Measurements from ENCODE around the gene MAEL. TPM values are rescaled to one million over a fixed set of nuclear protein-coding genes. Genes with fewer than 3 reads are reported as not detected.

Gene MAEL
- total and polyA plus RNA-seq, 12 donors = 0.75 to 8.5 (median 3.5) TPM

DNA sequence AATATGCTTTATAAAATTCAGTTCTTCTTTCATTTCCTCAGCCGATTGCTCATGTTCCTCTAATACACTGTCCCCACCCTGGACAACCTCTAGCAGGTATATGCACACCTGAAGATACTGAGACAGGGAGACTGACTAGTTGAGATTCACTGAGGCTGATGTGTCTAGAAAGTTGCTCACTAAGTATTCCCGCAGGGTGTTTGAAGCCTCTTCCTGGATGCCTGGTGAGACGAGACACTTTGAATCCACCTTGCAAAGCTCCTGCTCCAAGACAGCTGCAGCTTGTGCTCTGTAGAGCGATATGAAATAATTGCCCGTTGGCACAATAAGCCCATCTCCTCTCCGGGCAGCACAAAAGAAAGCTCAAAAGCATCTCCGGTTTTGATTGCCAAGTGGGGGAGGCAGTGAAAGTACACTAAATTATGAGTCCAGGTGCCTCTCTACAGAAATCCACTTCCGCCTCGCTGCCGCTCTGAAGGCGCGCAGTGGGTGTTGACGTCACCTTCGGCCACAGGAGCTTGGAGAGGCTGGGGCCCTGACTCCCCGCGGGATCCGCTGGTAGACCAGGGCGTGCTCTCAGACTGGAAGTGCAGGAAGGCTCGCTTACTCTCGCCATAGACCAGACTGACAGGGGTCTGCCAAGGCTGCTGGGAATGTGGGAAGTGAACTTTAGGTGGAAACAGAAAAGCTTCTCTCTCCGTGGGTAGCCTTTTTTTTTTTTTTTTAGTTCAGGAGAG lies 54.8 kb downstream of the MAEL start:
- TF ChIP-seq, protein P1, sequence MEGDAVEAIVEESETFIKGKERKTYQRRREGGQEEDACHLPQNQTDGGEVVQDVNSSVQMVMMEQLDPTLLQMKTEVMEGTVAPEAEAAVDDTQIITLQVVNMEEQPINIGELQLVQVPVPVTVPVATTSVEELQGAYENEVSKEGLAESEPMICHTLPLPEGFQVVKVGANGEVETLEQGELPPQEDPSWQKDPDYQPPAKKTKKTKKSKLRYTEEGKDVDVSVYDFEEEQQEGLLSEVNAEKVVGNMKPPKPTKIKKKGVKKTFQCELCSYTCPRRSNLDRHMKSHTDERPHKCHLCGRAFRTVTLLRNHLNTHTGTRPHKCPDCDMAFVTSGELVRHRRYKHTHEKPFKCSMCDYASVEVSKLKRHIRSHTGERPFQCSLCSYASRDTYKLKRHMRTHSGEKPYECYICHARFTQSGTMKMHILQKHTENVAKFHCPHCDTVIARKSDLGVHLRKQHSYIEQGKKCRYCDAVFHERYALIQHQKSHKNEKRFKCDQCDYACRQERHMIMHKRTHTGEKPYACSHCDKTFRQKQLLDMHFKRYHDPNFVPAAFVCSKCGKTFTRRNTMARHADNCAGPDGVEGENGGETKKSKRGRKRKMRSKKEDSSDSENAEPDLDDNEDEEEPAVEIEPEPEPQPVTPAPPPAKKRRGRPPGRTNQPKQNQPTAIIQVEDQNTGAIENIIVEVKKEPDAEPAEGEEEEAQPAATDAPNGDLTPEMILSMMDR (IDR thresholded peaks at IDR 0.05) = no peak
- DNase-seq = peak; percentile 52

DNA sequence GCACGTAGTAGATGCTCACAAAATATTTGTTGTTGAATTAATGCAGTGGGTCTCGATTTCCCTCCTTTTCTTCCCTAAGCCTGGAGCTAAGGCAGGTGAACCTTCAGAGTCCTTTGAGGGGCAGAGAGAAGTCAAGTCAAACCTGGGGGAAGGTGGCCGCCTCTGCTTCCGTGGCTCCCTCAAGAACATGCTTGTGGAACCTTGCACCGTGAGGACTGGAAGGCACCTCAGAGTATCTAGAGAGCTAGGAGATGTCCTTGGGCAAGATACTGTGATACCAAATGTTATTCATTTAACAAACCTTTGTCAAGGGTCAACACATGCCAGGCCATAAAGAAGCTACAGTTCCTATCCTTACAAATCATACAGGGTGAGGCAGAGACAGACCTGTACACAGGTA lies 62.8 kb downstream of the MAEL start:
- no peak for DNase-seq
- H3K27ac ChIP-seq = no peak overlapping the region
- 96 to 98% methylated on average over 5 of the region's 5 CpGs for WGBS, 2 donors
- no peaks in the 10 kb centered on the region for H3K9me3 ChIP-seq
- intact Hi-C loops (cut with DNase I) = loop anchor here in 2 of 10 donors (10.0 kb wide), 1 partner anchor 77 kb away; the partner anchor contains the start of gene ILDR2 (in 2 of the 2)
- no peak for ATAC-seq
- H3K27me3 ChIP-seq = peaks cover 0 to 9% (median 4%) of the 10 kb centered on the region in 7 donors
- H3K4me1 ChIP-seq = no peaks in the 10 kb centered on the region
- H3K36me3 ChIP-seq = no peaks in the 10 kb centered on the region
- TF ChIP-seq, protein P1 (IDR thresholded peaks at IDR 0.05) = no peak
- no peak overlapping the region for H3K4me3 ChIP-seq

More for the DNA sequence above, 54.8 kb downstream of the MAEL start:
- intact Hi-C loops (cut with DNase I) = no loop called here
- Histone ChIP-seq H3K9me3 (no peaks in the 10 kb centered on the region), H3K4me3 (peak overlapping the region in 9 of 10 donors; percentile 23 to 49 (median 41)), H3K4me1 (peaks cover 0 to 12% (median 0%) of the 10 kb centered on the region in 9 donors), H3K27me3 (peaks cover 0 to 30% (median 28%) of the 10 kb centered on the region in 7 donors), H3K36me3 (no peaks in the 10 kb centered on the region), H3K27ac (no peak overlapping the region)
- 20 to 35% methylated on average over 21 of the region's 21 CpGs for WGBS, 2 donors
- peak; percentile 52 to 96 (median 85) for ATAC-seq

GRCh38 chr1:167052389-167052788 lies 63.3 kb downstream of the MAEL start:
- Histone ChIP-seq H3K9me3 (no peaks in the 10 kb centered on the region), H3K4me3 (no peak overlapping the region), H3K27ac (no peak overlapping the region), H3K4me1 (no peaks in the 10 kb centered on the region), H3K36me3 (no peaks in the 10 kb centered on the region), H3K27me3 (peaks cover 0 to 6% (median 3%) of the 10 kb centered on the region in 7 donors)
- no peak for DNase-seq
- peak in 2 of 8 donors; percentile 24 to 39 for ATAC-seq
- intact Hi-C loops (cut with DNase I) = loop anchor here in 2 of 10 donors (10.0 kb wide), 1 partner anchor 78 kb away; the partner anchor contains the start of gene ILDR2 (in 2 of the 2)
- TF ChIP-seq, protein P1 (IDR thresholded peaks at IDR 0.05) = peak in 7 of 9 donors; percentile 27 to 48 (median 40)
- 72 to 73% methylated on average over 8 of the region's 8 CpGs for WGBS, 2 donors

DNA sequence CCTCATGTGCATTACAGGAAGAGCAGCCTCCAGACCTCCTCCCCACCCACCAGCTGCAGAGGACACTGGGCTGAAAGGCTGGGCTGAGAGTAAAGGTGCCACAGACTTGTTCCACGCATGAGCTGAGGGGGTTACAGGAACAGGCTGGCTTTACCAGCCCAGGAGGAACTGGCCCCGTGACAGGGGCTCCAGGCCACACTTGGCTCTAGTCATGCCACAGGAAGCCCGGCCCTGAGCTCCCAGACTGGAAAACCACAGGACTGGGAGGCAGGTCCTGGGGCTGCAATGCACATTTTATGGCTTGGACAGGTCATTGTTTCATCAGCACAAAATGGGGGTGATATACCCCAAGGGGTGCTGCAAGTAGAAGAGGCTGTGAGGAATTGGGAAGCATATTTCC lies 65.5 kb downstream of the MAEL start:
- intact Hi-C loops (cut with DNase I) = loop anchor here in 2 of 10 donors (10.0 kb wide), 1 partner anchor 80 kb away; the partner anchor contains the start of gene ILDR2 (in 2 of the 2)
- Histone ChIP-seq H3K27ac (no peak overlapping the region), H3K4me1 (peaks cover 0 to 8% (median 5%) of the 10 kb centered on the region in 9 donors), H3K9me3 (no peaks in the 10 kb centered on the region), H3K27me3 (peaks cover 0 to 6% (median 0%) of the 10 kb centered on the region in 7 donors), H3K36me3 (no peaks in the 10 kb centered on the region), H3K4me3 (no peak overlapping the region)
- WGBS, 2 donors = 78 to 80% methylated on average over 3 of the region's 3 CpGs
- DNase-seq (no peak), ATAC-seq (no peak)
- TF ChIP-seq, protein P1 (IDR thresholded peaks at IDR 0.05) = no peak

Data from heart right ventricle (tissue), 16 donors.